ENCODE results near the gene CITED4. TPM values are rescaled to one million over a fixed set of nuclear protein-coding genes. Genes with fewer than 3 reads are reported as not detected.

CITED4 gene
- polyA plus RNA-seq, 3 donors = 2.4 to 18.8 (median 17.1) TPM

DNA sequence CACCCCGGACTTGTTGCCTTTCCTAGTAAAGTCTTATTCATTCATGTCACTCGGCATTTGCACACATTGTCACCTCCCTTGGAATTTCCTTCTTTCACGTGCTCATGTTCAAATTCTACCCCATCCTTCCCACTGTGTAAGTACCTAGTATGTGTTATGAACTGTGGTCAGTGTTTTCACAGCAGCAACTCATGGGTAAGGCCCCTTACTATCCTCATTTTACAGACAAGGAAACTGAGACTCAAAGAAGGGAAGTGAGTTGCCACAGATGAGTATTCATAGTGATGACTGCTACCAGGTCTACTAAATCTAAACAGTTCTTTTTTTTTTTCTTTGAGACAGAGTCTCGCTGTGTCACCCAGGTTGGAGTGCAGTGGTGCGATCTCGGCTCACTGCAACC lies 10.5 kb downstream of the CITED4 start:
- no peak overlapping the region for H3K9ac ChIP-seq (ENCODE audit: insufficient read depth, low read length, poor library complexity, severe bottlenecking)
- TF ChIP-seq, protein P1, sequence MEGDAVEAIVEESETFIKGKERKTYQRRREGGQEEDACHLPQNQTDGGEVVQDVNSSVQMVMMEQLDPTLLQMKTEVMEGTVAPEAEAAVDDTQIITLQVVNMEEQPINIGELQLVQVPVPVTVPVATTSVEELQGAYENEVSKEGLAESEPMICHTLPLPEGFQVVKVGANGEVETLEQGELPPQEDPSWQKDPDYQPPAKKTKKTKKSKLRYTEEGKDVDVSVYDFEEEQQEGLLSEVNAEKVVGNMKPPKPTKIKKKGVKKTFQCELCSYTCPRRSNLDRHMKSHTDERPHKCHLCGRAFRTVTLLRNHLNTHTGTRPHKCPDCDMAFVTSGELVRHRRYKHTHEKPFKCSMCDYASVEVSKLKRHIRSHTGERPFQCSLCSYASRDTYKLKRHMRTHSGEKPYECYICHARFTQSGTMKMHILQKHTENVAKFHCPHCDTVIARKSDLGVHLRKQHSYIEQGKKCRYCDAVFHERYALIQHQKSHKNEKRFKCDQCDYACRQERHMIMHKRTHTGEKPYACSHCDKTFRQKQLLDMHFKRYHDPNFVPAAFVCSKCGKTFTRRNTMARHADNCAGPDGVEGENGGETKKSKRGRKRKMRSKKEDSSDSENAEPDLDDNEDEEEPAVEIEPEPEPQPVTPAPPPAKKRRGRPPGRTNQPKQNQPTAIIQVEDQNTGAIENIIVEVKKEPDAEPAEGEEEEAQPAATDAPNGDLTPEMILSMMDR (IDR thresholded peaks at IDR 0.05) = no peak
- peaks cover 2 to 10% (median 2%) of the 10 kb centered on the region in 3 donors for H3K27me3 Mint-ChIP-seq (ENCODE audit: low read depth in 3 of 3)
- no peaks in the 10 kb centered on the region for H3K79me2 ChIP-seq (ENCODE audit: insufficient read depth, low read length)
- H3K27me3 ChIP-seq (ENCODE audit: control insufficient read depth in 2 of 2, insufficient read depth in 2 of 2, low read length in 2 of 2) = no peaks in the 10 kb centered on the region
- no peak overlapping the region for H2AFZ ChIP-seq (ENCODE audit: insufficient read depth, low read depth, low read length, poor library complexity, severe bottlenecking)
- H3K4me3 ChIP-seq (replicated peaks in 1 of 3; ENCODE audit: low read depth in 2 of 3, low read length in 3 of 3) = no peak overlapping the region
- H3K9me3 ChIP-seq (replicated peaks in 1 of 2; ENCODE audit: control insufficient read depth in 1 of 2, insufficient read depth in 1 of 2, low read length in 2 of 2) = no peaks in the 10 kb centered on the region
- peaks cover 17% of the 10 kb centered on the region for H3K4me1 Mint-ChIP-seq
- intact Hi-C loops (cut with micrococcal nuclease) = no loop called here
- peak in 1 of 3 donors; percentile 23 for DNase-seq
- no peaks in the 10 kb centered on the region for H3K9me3 Mint-ChIP-seq
- H3K36me3 ChIP-seq (replicated peaks in 1 of 2; ENCODE audit: control insufficient read depth in 1 of 2, insufficient read depth in 2 of 2, low read length in 2 of 2) = no peaks in the 10 kb centered on the region
- peaks cover 6 to 10% of the 10 kb centered on the region in 2 donors for H3K4me1 ChIP-seq (ENCODE audit: control insufficient read depth in 1 of 2, insufficient read depth in 2 of 2, low read length in 2 of 2)
- no peak overlapping the region for H3K27ac ChIP-seq (ENCODE audit: low read depth in 1 of 2, low read length in 2 of 2)
- 93% methylated on average over 3 of the region's 6 CpGs for WGBS (ENCODE audit: insufficient coverage)
- no peaks in the 10 kb centered on the region for H3K36me3 Mint-ChIP-seq
- H3K27ac Mint-ChIP-seq = peak overlapping the region in 2 of 7 donors; percentile 20
- H3K4me3 Mint-ChIP-seq = no peak overlapping the region
- H4K20me1 ChIP-seq (ENCODE audit: insufficient read depth, low read length) = no peaks in the 10 kb centered on the region
- H3K4me2 ChIP-seq (replicated peaks; ENCODE audit: extremely low read depth, low read length, poor library complexity, severe bottlenecking) = no peak overlapping the region

DNA sequence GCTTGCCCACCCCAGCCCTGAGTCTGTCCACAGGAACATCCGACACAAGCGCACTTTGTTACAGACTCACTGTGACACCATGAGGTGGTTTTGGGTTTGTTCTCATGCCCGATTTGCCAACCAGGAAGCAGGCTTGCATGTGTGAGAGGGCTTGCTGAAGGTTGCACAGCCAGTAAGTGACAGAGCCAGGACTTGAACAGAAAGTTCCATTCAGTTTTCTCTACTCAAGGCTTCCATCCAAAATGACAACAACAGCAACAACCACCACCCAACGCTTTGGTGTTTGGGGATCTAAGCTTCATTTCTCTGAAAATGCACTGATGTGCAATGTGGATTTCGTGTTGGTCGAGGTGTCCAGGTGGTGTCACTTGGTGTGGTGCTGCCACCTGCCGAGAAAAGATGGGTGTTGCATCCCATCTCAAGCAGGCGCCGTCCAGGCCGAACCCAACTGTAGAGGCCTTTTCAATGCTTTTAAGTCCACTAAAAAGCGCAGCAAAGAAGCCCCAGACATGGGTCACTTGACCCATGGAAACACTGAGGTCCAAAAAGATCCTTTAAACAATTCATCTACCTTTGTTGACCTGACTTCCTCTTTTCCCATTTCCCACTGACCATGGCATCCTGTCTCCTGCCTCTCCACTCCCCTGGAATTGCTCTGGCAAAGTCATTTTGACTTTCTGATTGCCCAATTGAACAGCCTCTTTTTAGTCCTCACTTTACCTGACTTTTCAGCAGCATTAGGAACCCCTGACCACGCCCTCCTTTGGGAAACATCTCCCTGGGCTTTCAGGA lies 12.2 kb downstream of the CITED4 start:
- Histone ChIP-seq H3K9ac (ENCODE audit: insufficient read depth, low read length, poor library complexity, severe bottlenecking) (no peak overlapping the region), H3K27me3 (ENCODE audit: control insufficient read depth in 2 of 2, insufficient read depth in 2 of 2, low read length in 2 of 2) (no peaks in the 10 kb centered on the region), H3K27ac (ENCODE audit: low read depth in 1 of 2, low read length in 2 of 2) (no peak overlapping the region), H3K9me3 (replicated peaks in 1 of 2; ENCODE audit: control insufficient read depth in 1 of 2, insufficient read depth in 1 of 2, low read length in 2 of 2) (no peaks in the 10 kb centered on the region), H2AFZ (ENCODE audit: insufficient read depth, low read depth, low read length, poor library complexity, severe bottlenecking) (no peak overlapping the region), H3K36me3 (replicated peaks in 1 of 2; ENCODE audit: control insufficient read depth in 1 of 2, insufficient read depth in 2 of 2, low read length in 2 of 2) (no peaks in the 10 kb centered on the region), H3K4me1 (ENCODE audit: control insufficient read depth in 1 of 2, insufficient read depth in 2 of 2, low read length in 2 of 2) (peaks cover 6 to 14% of the 10 kb centered on the region in 2 donors), H3K79me2 (ENCODE audit: insufficient read depth, low read length) (no peaks in the 10 kb centered on the region), H3K4me2 (replicated peaks; ENCODE audit: extremely low read depth, low read length, poor library complexity, severe bottlenecking) (peak overlapping the region; percentile 12), H4K20me1 (ENCODE audit: insufficient read depth, low read length) (no peaks in the 10 kb centered on the region), H3K4me3 (replicated peaks in 1 of 3; ENCODE audit: low read depth in 2 of 3, low read length in 3 of 3) (no peak overlapping the region)
- intact Hi-C loops (cut with micrococcal nuclease) = loop anchor here (2.0 to 10.0 kb wide), 4 partner anchors 102 to 255 kb away; no protein-coding TSS in a partner anchor
- Mint-ChIP-seq H3K4me1 (peaks cover 23% of the 10 kb centered on the region), H3K27me3 (ENCODE audit: low read depth in 3 of 3) (peaks cover 2 to 7% (median 2%) of the 10 kb centered on the region in 3 donors), H3K27ac (no peak overlapping the region), H3K36me3 (no peaks in the 10 kb centered on the region), H3K9me3 (no peaks in the 10 kb centered on the region), H3K4me3 (peak overlapping the region in 1 of 2 donors; percentile 21)
- TF ChIP-seq, protein P1 (IDR thresholded peaks at IDR 0.05) = peak; percentile 92
- 7% methylated on average over 8 of the region's 12 CpGs for WGBS (ENCODE audit: insufficient coverage)
- peak; percentile 49 to 63 (median 61) for DNase-seq

Measured in CD14-positive monocyte (primary cell).